ENCODE measurements around the gene IL26. TPM values are rescaled to one million over a fixed set of nuclear protein-coding genes. Genes with fewer than 3 reads are reported as not detected.
A peak's percentile ranks its signal among the peaks of the same experiment; 100 is the strongest.

The IL26 gene
- total RNA-seq, 6 experiments from 2014 or later, result not detected

DNA sequence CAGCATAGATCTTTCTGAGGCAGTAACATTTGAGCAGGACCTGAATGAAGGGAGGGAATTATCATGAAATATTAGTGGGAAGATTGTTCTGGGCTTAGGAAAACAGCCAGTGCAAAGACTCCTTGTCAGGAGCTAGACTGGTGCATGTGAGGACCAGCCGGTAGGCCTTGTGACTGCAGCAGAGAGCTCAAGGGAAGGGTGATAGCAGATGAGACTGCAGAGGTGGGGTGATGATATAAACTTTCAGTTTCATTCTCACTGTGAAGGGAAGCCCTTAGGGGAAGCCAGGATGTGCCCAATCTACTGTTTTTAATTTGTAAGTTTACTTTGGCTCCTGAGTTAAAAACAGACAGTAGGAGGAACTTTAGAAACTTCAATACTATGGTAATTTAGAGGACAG lies 15.4 kb upstream of the IL26 start:
- H3K27me3 Mint-ChIP-seq (ENCODE audit: insufficient read depth), result peaks cover 4% of the 10 kb centered on the region; the same call in 1 of the 2 replicates
- TF ChIP-seq, protein P1, sequence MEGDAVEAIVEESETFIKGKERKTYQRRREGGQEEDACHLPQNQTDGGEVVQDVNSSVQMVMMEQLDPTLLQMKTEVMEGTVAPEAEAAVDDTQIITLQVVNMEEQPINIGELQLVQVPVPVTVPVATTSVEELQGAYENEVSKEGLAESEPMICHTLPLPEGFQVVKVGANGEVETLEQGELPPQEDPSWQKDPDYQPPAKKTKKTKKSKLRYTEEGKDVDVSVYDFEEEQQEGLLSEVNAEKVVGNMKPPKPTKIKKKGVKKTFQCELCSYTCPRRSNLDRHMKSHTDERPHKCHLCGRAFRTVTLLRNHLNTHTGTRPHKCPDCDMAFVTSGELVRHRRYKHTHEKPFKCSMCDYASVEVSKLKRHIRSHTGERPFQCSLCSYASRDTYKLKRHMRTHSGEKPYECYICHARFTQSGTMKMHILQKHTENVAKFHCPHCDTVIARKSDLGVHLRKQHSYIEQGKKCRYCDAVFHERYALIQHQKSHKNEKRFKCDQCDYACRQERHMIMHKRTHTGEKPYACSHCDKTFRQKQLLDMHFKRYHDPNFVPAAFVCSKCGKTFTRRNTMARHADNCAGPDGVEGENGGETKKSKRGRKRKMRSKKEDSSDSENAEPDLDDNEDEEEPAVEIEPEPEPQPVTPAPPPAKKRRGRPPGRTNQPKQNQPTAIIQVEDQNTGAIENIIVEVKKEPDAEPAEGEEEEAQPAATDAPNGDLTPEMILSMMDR (IDR thresholded peaks at IDR 0.05), result no peak
- H3K27ac Mint-ChIP-seq, result peak overlapping the region; percentile 81

DNA sequence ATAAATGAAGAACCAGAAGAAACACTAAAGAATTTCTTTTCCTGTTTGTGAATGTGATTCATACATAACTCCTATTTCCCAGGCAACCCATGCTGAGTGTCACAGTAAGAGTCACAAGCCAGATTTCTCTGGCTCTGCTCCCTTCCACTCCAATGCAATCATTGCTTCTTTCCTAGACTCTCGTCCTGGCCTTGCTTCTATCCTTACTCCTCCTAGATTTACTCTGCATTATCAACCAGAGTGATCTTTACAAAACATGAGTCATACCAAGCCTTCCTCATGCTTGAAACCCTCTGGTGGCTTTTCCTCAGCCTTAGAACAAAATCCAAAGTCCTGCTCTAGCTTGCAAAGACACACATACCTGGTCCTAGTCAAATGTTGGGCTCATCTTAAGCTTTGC lies 14.5 kb upstream of the IL26 start:
- peak; percentile 96 for DNase-seq
- peak overlapping the region; percentile 33 for H3K4me3 Mint-ChIP-seq
- no peaks in the 10 kb centered on the region for H3K9me3 Mint-ChIP-seq
- H3K27ac Mint-ChIP-seq, result peak overlapping the region; percentile 81
- TF ChIP-seq, protein P1 (IDR thresholded peaks at IDR 0.05), result no peak
- H3K27me3 Mint-ChIP-seq (ENCODE audit: insufficient read depth), result peaks cover 2% of the 10 kb centered on the region; the same call in 1 of the 2 replicates
- no peaks in the 10 kb centered on the region for H3K36me3 Mint-ChIP-seq (ENCODE audit: low read depth)
- peaks cover 51% of the 10 kb centered on the region for H3K4me1 Mint-ChIP-seq (ENCODE audit: low read depth)

More for the DNA sequence above, 15.4 kb upstream of the IL26 start:
- H3K4me1 Mint-ChIP-seq (ENCODE audit: low read depth), result peaks cover 56% of the 10 kb centered on the region
- H3K36me3 Mint-ChIP-seq (ENCODE audit: low read depth), result no peaks in the 10 kb centered on the region
- peak overlapping the region; percentile 62 for H3K4me3 Mint-ChIP-seq
- no peaks in the 10 kb centered on the region for H3K9me3 Mint-ChIP-seq
- DNase-seq, result no peak

DNA sequence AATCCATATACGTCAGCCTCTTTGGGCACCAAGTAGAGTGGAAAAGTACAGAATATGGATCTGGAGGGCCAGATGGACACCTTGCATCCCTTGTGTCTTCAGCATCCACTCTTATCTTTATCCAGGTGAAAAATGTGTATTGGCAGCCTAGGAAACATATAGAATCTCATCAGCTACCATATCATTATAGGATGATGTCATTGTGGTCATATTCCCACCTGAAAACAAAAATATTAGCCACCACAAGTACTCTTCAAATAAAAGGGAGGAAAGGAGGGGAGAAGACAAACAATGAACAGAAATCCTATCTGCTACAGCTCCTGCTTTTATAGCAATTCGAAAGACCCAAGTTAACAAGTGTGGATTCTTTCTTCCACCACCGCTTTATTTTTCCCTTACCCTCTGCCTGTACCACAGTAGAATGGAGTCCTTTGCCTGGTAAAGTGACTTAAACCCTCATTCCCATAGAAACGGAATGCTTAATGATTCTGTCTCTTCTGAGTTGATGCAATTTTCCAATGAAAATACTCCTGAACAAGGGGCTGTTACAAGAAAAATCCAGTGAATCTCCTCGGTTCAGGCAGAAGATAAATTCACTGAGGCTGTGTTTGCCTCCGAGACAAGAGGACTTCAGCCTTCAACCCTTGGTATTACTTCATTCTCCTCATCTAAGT lies 13.8 kb upstream of the IL26 start:
- peaks cover 8% of the 10 kb centered on the region; the same call in 1 of the 2 replicates for H3K27me3 Mint-ChIP-seq (ENCODE audit: insufficient read depth)
- no peak for DNase-seq
- peaks cover 50% of the 10 kb centered on the region for H3K4me1 Mint-ChIP-seq (ENCODE audit: low read depth)
- H3K27ac Mint-ChIP-seq, result peak overlapping the region; percentile 81
- TF ChIP-seq, protein P1 (IDR thresholded peaks at IDR 0.05), result no peak
- peak overlapping the region; percentile 33 for H3K4me3 Mint-ChIP-seq
- no peaks in the 10 kb centered on the region for H3K36me3 Mint-ChIP-seq (ENCODE audit: low read depth)
- no peaks in the 10 kb centered on the region for H3K9me3 Mint-ChIP-seq

DNA sequence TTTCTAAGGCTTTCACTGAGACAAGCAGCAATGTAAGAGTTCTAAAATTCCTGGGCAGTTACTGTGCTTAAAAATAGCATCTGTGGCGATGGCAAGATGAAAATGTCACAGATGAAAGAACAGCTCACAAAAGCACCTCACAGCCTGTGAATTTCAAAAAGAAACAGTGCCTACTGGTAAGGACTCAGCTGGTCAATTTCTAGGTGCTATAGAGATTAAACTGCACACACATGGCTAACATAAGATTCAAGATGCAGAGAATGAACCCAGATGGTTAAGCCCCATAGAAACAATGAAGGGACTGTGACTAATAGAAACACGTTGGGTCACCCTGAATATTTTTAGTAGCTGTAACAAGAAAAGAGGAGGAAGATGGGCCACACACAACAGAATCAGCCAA lies 12.0 kb upstream of the IL26 start:
- H3K36me3 Mint-ChIP-seq (ENCODE audit: low read depth), result no peaks in the 10 kb centered on the region
- H3K27ac Mint-ChIP-seq, result peak overlapping the region; percentile 64
- TF ChIP-seq, protein P1 (IDR thresholded peaks at IDR 0.05), result no peak
- peaks cover 50% of the 10 kb centered on the region for H3K4me1 Mint-ChIP-seq (ENCODE audit: low read depth)
- H3K27me3 Mint-ChIP-seq (ENCODE audit: insufficient read depth), result peaks cover 7% of the 10 kb centered on the region
- H3K4me3 Mint-ChIP-seq, result peak overlapping the region; percentile 44; the same call in 1 of the 2 replicates
- DNase-seq, result peak; percentile 22
- no peaks in the 10 kb centered on the region for H3K9me3 Mint-ChIP-seq

DNA sequence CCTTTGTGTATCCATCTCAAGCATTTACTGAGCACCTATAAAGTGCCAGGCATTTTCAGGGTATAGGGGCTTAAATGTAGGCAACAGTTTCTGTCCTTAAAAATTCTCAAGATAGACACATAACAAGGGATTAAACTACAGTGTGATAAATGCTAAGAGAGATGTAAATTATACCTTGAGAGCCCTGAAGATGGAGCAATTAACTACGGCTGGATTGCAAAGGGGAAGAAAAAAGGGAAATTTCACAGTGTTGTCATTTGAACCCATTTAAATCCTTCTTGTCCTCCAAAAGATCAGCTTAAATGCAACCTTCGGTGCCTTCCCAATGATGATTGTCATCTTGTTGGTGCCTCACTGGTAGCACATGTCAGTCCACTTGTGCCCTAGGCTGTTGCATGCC lies 11.5 kb upstream of the IL26 start:
- Mint-ChIP-seq H3K36me3 (ENCODE audit: low read depth) (no peaks in the 10 kb centered on the region), H3K27ac (0 out of 2 replicates have a peak overlapping the region, but pooled peaks have one; percentile 64), H3K27me3 (ENCODE audit: insufficient read depth) (peaks cover 7% of the 10 kb centered on the region), H3K4me3 (peak overlapping the region; percentile 60), H3K4me1 (ENCODE audit: low read depth) (peaks cover 50% of the 10 kb centered on the region), H3K9me3 (no peaks in the 10 kb centered on the region)
- TF ChIP-seq, protein P1 (IDR thresholded peaks at IDR 0.05), result peak; percentile 42
- no peak for DNase-seq
